GM12878 (cell line): ENCODE results near the gene OXA1L. TPM values are rescaled to one million over a fixed set of nuclear protein-coding genes. Genes with fewer than 3 reads are reported as not detected.

ENCODE experiments used
- ATF3 ChIP-seq: IDR thresholded peaks from 2 replicates; pipeline ENCODE4 v1.6.1; 2011; ENCODE audit warnings: low read depth, mild to moderate bottlenecking, low read length, moderate library complexity, borderline replicate concordance; ENCODE audit errors: extremely low read depth
- BCL11A ChIP-seq: IDR thresholded peaks from 2 replicates; pipeline ENCODE4 v1.6.1; 2011; ENCODE audit warnings: low read depth, low read length
- BCL3 ChIP-seq: IDR thresholded peaks from 2 replicates; pipeline ENCODE4 v1.6.1; 2011; ENCODE audit warnings: borderline replicate concordance, low read depth, mild to moderate bottlenecking, moderate library complexity, low read length; ENCODE audit not compliant: insufficient read depth, poor library complexity, severe bottlenecking
- BHLHE40 ChIP-seq, 2 experiments: fragments of 450-650 bp in 1 of 2; IDR thresholded peaks; 2 replicates each; pipeline ENCODE4 v1.6.1; 2011 to 2017; ENCODE audit warnings: low read depth in 2 of 2, borderline replicate concordance in 1 of 2, improper control_type of control experiment in 1 of 2, low read length in 1 of 2, mild to moderate bottlenecking in 1 of 2
- CUX1 ChIP-seq: IDR thresholded peaks from 2 replicates; pipeline ENCODE4 v1.6.1; 2012; ENCODE audit warnings: improper control_type of control experiment, low read depth, low read length; ENCODE audit not compliant: insufficient replicate concordance
- FOXK2 ChIP-seq: fragments of 450-650 bp; IDR thresholded peaks from 2 replicates; pipeline ENCODE4 v1.6.1; 2017; ENCODE audit warnings: mild to moderate bottlenecking, moderate library complexity
- FOXM1 ChIP-seq: IDR thresholded peaks from 2 replicates; pipeline ENCODE4 v1.6.1; 2012; ENCODE audit warnings: low read depth, mild to moderate bottlenecking, inconsistent platforms, low read length, moderate library complexity
- IKZF2 ChIP-seq, 2 experiments: fragments of 450-650 bp; IDR thresholded peaks; 2 replicates each; pipeline ENCODE4 v1.6.1; 2017; ENCODE audit warnings: mild to moderate bottlenecking in 2 of 2, moderate library complexity in 2 of 2
- PBX3 ChIP-seq: IDR thresholded peaks from 2 replicates; pipeline ENCODE4 v1.6.1; 2011; ENCODE audit warnings: mild to moderate bottlenecking, low read depth, low read length, moderate library complexity; ENCODE audit not compliant: insufficient replicate concordance
- POU2F2 ChIP-seq: IDR thresholded peaks from 3 replicates; pipeline ENCODE4 v1.6.1; 2011; ENCODE audit warnings: low read depth, mild to moderate bottlenecking, low read length, borderline replicate concordance
- RAD51 ChIP-seq: fragments of 450-650 bp; IDR thresholded peaks from 2 replicates; pipeline ENCODE4 v1.6.1; 2016; ENCODE audit warnings: moderate library complexity, mild to moderate bottlenecking, inconsistent platforms
- RELB ChIP-seq: fragments of 450-650 bp; IDR thresholded peaks from 2 replicates; pipeline ENCODE4 v1.6.1; 2017; ENCODE audit warnings: low read depth, mild to moderate bottlenecking, moderate library complexity
- SMC3 ChIP-seq: IDR thresholded peaks from 2 replicates; pipeline ENCODE4 v1.6.1; 2011; ENCODE audit warnings: low read length, improper control_type of control experiment, borderline replicate concordance
- SPI1 ChIP-seq: IDR thresholded peaks from 2 replicates; pipeline ENCODE4 v1.6.1; 2011; ENCODE audit warnings: low read depth, mild to moderate bottlenecking, low read length, moderate library complexity, borderline replicate concordance; ENCODE audit not compliant: insufficient read depth
- SREBF1 ChIP-seq: IDR thresholded peaks from 2 replicates; pipeline ENCODE4 v1.6.1; 2012; ENCODE audit warnings: mild to moderate bottlenecking, low read length
- SREBF2 ChIP-seq: IDR thresholded peaks from 2 replicates; pipeline ENCODE4 v1.6.1; 2012; ENCODE audit warnings: mild to moderate bottlenecking, low read length
- SRF ChIP-seq, 2 experiments: IDR thresholded peaks; 2 replicates each; pipeline ENCODE4 v1.6.1; 2011; ENCODE audit warnings: low read depth in 2 of 2, low read length in 2 of 2, mild to moderate bottlenecking in 1 of 2, moderate library complexity in 1 of 2
- SUZ12 ChIP-seq: fragments of 200-600 bp; sonication (generic); IDR thresholded peaks from one replicate; pipeline ENCODE4 v1.6.1; 2018; ENCODE audit warnings: antibody characterized with exemption, mild to moderate bottlenecking; ENCODE audit not compliant: unreplicated experiment
- YY1 ChIP-seq: IDR thresholded peaks from 2 replicates; pipeline ENCODE4 v1.6.1; 2011; ENCODE audit warnings: low read depth, mild to moderate bottlenecking, low read length
- ZNF274 ChIP-seq: IDR thresholded peaks from one replicate; pipeline ENCODE4 v1.8.0; 2011; ENCODE audit not compliant: insufficient read length, insufficient read depth
- polyA plus RNA-seq, 11 experiments: library from polyadenylated mRNA; depleted of rRNA in 4 of 11; unstranded in 6 of 11; stranded (reverse) in 5 of 11; fragments of >200 nt; fragmentation: Nextera tagmentation in 4 of 11; fragmentation: Illumina TruSeq in 1 of 11; extraction: Ambion mirVana in 4 of 11; extraction: Trizol in 1 of 11; gene quantifications; 1 replicate in 1 of 11; 2 replicates in 10 of 11; pipeline versions ENCODE4 v1.2.1 to v1.2.3, GENCODE V29; 2011 to 2016; ENCODE audit warnings: inconsistent platforms in 2 of 11, missing spikeins in 2 of 11, low read depth in 1 of 11
- total RNA-seq, 4 experiments: library from RNA; depleted of rRNA in 3 of 4; stranded (reverse); fragments of >200 nt in 3 of 4; fragmentation: Illumina TruSeq in 1 of 4; extraction: Trizol in 1 of 4; gene quantifications; 2 replicates each; pipeline versions ENCODE4 v1.2.1 to v1.2.3, GENCODE V29; 2013 to 2021

The OXA1L gene
- total and polyA plus RNA-seq, 10 of the 15 experiments (the other 5 are each of a cell fraction or from before 2014, with no cell fraction given) = 105 to 289 (median 146) TPM

GRCh38 chr14:22791301-22791700, 24.8 kb downstream of the OXA1L start (continued):
- TF ChIP-seq SREBF2 (no peak), SMC3 (no peak), ZNF274 (no peak), POU2F2 (no peak), FOXM1 (no peak), YY1 (no peak), ATF3 (no peak), SPI1 (no peak), SRF (IDR thresholded peaks at IDR 0.05; ENCODE audit: low read depth in 2 of 2, low read length in 2 of 2) (no peak), PBX3 (peak; percentile 45), RELB (no peak), BCL11A (no peak), SUZ12 (no peak), RAD51 (no peak), BHLHE40 (IDR thresholded peaks at IDR 0.05; ENCODE audit: borderline replicate concordance in 1 of 2, low read depth in 2 of 2, low read length in 1 of 2) (no peak), CUX1 (no peak), SREBF1 (no peak), BCL3 (peak; percentile 82), FOXK2 (no peak), IKZF2 (IDR thresholded peaks at IDR 0.05) (0 out of 4 replicates have a peak, but pooled peaks of 1 of the 2 experiments have one; percentile 18)
